Pancreas (tissue), 10 donors: ENCODE measurements around the gene TMEM255B. TPM values are rescaled to one million over a fixed set of nuclear protein-coding genes. Genes with fewer than 3 reads are reported as not detected.

Experiments
- ATAC-seq, 4 donors: fragments of 200-7000 bp; cut with Tn5 transposase; one replicate each; pipeline versions ENCODE4 v1.8.0 to v1.9.1; 2020; ENCODE audit warnings: mild to moderate bottlenecking in 4 of 4, moderate library complexity in 4 of 4
- DNase-seq, 6 donors: peaks; one replicate each; pipeline ENCODE4 v3.0.0-alpha.2; 2020
- FAIRE-seq: peaks from 2 replicates; lab custom pipeline; 2012; peaks lifted over from hg19 to GRCh38; lab: Jason Lieb, UNC
- H3K27ac ChIP-seq, 4 donors: fragments of 200-600 bp; sonication (generic); 1 replicate in 3 of 4; 2 replicates in 1 of 4; pipeline versions ENCODE4 v1.5.0 to v1.8.0; 2020
- H3K27me3 ChIP-seq, 4 donors: fragments of 200-600 bp; one replicate each; pipeline ENCODE4 v1.8.0; 2021
- H3K36me3 ChIP-seq, 3 donors: fragments of 200-600 bp; sonication (generic) in 1 of 3; one replicate each; pipeline versions ENCODE4 v1.5.0 to v1.8.0; 2020 to 2021
- H3K4me1 ChIP-seq, 3 donors: fragments of 200-600 bp; one replicate each; pipeline ENCODE4 v1.8.0; 2021
- H3K4me3 ChIP-seq, 4 donors: fragments of 200-600 bp; sonication (generic) in 2 of 4; one replicate each; pipeline versions ENCODE4 v1.5.0 to v1.8.0; 2020 to 2021
- H3K9me3 ChIP-seq, 4 donors: fragments of 200-600 bp; one replicate each; pipeline ENCODE4 v1.8.0; 2021
- CTCF ChIP-seq, 4 donors: fragments of 200-600 bp; sonication (generic) in 3 of 4; IDR thresholded peaks; one replicate each; pipeline versions ENCODE4 v1.5.0 to v1.8.0; 2021; ENCODE audit warnings: antibody characterized with exemption in 4 of 4
- whole genome bisulfite sequencing, 2 donors: extraction: QIAGEN DNeasy Blood & Tissue Kit; methylation state at CpG; one replicate each; pipeline ENCODE4 v1.1.7; 2013; 5-methylcytosine and 5-hydroxymethylcytosine counted together
- intact Hi-C, 3 donors: fragments of 100-400 bp; cut with DNase I; formaldehyde crosslinking; loops; one replicate each; pipeline versions ENCODE4 v1.11.1 to v1.14.2; 2022
- polyA plus RNA-seq, 2 donors: library from polyadenylated mRNA; stranded (reverse); fragments of 200-250 nt; gene quantifications; one replicate each; pipeline ENCODE4 v1.2.3, GENCODE V29; 2013
- total RNA-seq, 6 donors: library from RNA; stranded (reverse); fragmentation: NEBNext Ultra II Directional in 4 of 6; extraction: Animal tissue kit (Norgen Biotek cat#: 25700) in 4 of 6; gene quantifications; one replicate each; pipeline versions ENCODE4 v1.2.1 to v1.2.4, GENCODE V29; 2021 to 2023
- donor health status: healthy with polysubstance abuse.
- donor health status: DM: no; HTN: no; CAD: no; lungs with moderate emphysema.
- donor health status: DM: no; HTN: no; CAD: no.
- donor health status: control.
- donor health status: control.
- donor health status: Bipolar disorder and iron deficiency.
- donor health status: DM: yes; HTN: yes; CAD: no.
- donor health status: DM: no; HTN: no; CAD: no.
- donor health status: DM: no; HTN: no; CAD: no.
- donor health status: DM: yes; HTN: yes; CAD: no.

The TMEM255B gene
- total and polyA plus RNA-seq, 8 donors: 1.8 to 17.9 (median 4.4) TPM

GRCh38 chr13:113814435-113814821 is 55.4 kb downstream of the TMEM255B start:
- ATAC-seq: peak in 3 of 4 donors; percentile 15 to 35 (median 27)
- TF ChIP-seq CTCF (IDR thresholded peaks at IDR 0.05): no peak
- H3K4me3 ChIP-seq: no peak overlapping the region
- H3K27ac ChIP-seq: peak overlapping the region; percentile 60 to 74 (median 64)
- H3K9me3 ChIP-seq: no peaks in the 10 kb centered on the region
- intact Hi-C loops: loop anchor here in 1 of 3 donors (10.0 kb wide), 1 partner anchor 130 kb away; no protein-coding TSS in a partner anchor
- peaks cover 0 to 5% (median 4%) of the 10 kb centered on the region in 3 donors for H3K4me1 ChIP-seq
- 44 to 51% methylated on average over 10 to 11 of the region's 11 CpGs for WGBS, 2 donors
- no peaks in the 10 kb centered on the region for H3K27me3 ChIP-seq
- no peaks in the 10 kb centered on the region for H3K36me3 ChIP-seq
- FAIRE-seq: no peak
- DNase-seq: peak in 1 of 6 donors; percentile 75

GRCh38 chr13:113815151-113816058 is 56.4 kb downstream of the TMEM255B start:
- no peaks in the 10 kb centered on the region for H3K27me3 ChIP-seq
- peak in 2 of 6 donors; percentile 20 to 49 for DNase-seq
- no peaks in the 10 kb centered on the region for H3K9me3 ChIP-seq
- intact Hi-C loops: loop anchor here in 2 of 3 donors (5.0 to 10.0 kb wide), 2 partner anchors 129 to 132 kb away; no protein-coding TSS in a partner anchor
- no peak overlapping the region for H3K27ac ChIP-seq
- H3K4me1 ChIP-seq: peaks cover 0 to 5% (median 4%) of the 10 kb centered on the region in 3 donors
- no peak overlapping the region for H3K4me3 ChIP-seq
- no peaks in the 10 kb centered on the region for H3K36me3 ChIP-seq
- ATAC-seq: peak in 2 of 4 donors; percentile 9 to 12
- FAIRE-seq: no peak
- 65 to 78% methylated on average over 42 of the region's 42 CpGs for WGBS, 2 donors
- TF ChIP-seq CTCF (IDR thresholded peaks at IDR 0.05): no peak

- H3K27ac ChIP-seq: no peak overlapping the region
- intact Hi-C loops: loop anchor here in 2 of 3 donors (5.0 to 10.0 kb wide), 2 partner anchors 128 to 131 kb away; no protein-coding TSS in a partner anchor
- ATAC-seq (no peak), DNase-seq (peak in 1 of 6 donors; percentile 52), FAIRE-seq (no peak)
- H3K4me3 ChIP-seq: no peak overlapping the region
- no peaks in the 10 kb centered on the region for H3K27me3 ChIP-seq
- H3K9me3 ChIP-seq: no peaks in the 10 kb centered on the region
- no peak for TF ChIP-seq CTCF (IDR thresholded peaks at IDR 0.05)
- peaks cover 0 to 5% (median 4%) of the 10 kb centered on the region in 3 donors for H3K4me1 ChIP-seq
- 59 to 65% methylated on average over 25 of the region's 25 CpGs for WGBS, 2 donors
- H3K36me3 ChIP-seq: no peaks in the 10 kb centered on the region
These were observed 57.4 kb downstream of the TMEM255B start for GRCh38 chr13:113816254-113816929.

- peaks cover 0 to 5% (median 0%) of the 10 kb centered on the region in 3 donors for H3K36me3 ChIP-seq
- peak; percentile 71 to 80 (median 78) for ATAC-seq
- TF ChIP-seq CTCF (IDR thresholded peaks at IDR 0.05): peak; percentile 65 to 85 (median 74)
- H3K4me1 ChIP-seq: peaks cover 0 to 5% (median 4%) of the 10 kb centered on the region in 3 donors
- 12 to 15% methylated on average over 23 to 24 of the region's 24 CpGs for WGBS, 2 donors
- intact Hi-C loops: loop anchor here in 2 of 3 donors (5.0 to 10.0 kb wide), 2 partner anchors 128 to 130 kb away; no protein-coding TSS in a partner anchor
- peak overlapping the region in 1 of 4 donors; percentile 5 for H3K27ac ChIP-seq
- DNase-seq: peak; percentile 86 to 96 (median 92)
- no peak overlapping the region for H3K4me3 ChIP-seq
- H3K27me3 ChIP-seq: no peaks in the 10 kb centered on the region
- FAIRE-seq: no peak
- no peaks in the 10 kb centered on the region for H3K9me3 ChIP-seq
These were observed 58.2 kb downstream of the TMEM255B start for GRCh38 chr13:113816946-113817859.
